Measurements from ENCODE around the gene OR4D2.

OR4D2 gene

GRCh38 chr17:58210922-58211321, 44.1 kb downstream of the OR4D2 start:
- no peak for DNase-seq (ENCODE audit: low read depth)

GRCh38 chr17:58215685-58216084, 48.9 kb downstream of the OR4D2 start:
- no peak for DNase-seq (ENCODE audit: low read depth)

- DNase-seq (ENCODE audit: low read depth): no peak
Measured at GRCh38 chr17:58217766-58218165, 51.0 kb downstream of the OR4D2 start.

DNA sequence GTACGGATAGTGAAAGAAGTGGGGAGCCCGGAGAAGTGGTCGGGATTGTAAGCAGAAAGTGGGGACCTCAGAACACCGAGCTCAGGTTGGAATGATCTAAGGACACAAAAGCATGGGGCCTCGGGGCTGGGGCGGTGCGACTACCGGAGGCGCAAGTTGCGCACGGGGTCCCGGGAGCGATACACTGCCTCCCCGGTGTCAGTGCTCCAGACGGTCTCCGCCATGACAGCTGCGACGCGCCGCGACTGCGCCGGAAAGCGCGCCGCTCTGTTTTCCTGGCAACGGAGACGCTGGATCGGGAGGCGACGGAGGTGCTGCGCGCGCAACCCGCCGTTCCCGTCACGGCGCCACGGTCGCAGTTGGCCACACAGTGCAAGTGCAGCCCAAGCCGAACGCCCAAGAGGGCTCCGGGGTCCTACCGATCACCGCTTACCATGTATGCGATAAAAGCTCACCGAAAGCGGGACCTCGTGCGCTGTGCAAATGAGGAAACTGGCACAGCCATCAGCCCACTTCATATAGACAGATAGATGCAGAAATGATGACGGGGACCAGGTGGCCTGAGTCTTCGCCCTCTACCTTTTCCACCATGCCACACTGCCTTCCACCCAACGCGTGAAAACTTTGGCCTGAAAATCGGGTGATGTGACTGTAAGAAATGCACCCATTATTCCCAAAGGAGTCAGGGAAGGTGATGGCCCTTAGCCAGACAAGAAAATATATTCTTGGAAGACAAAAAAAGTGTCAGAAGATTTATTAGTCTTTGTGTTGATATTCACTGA, 52.4 kb downstream of the OR4D2 start, which contains the start of gene MKS1:
Gene MKS1 (minus strand): TSS at position 249 of the 782 bp plus-strand sequence. CDS start 25 bp downstream, at position 224.
- DNase-seq (ENCODE audit: low read depth): peak; percentile 61

DNA sequence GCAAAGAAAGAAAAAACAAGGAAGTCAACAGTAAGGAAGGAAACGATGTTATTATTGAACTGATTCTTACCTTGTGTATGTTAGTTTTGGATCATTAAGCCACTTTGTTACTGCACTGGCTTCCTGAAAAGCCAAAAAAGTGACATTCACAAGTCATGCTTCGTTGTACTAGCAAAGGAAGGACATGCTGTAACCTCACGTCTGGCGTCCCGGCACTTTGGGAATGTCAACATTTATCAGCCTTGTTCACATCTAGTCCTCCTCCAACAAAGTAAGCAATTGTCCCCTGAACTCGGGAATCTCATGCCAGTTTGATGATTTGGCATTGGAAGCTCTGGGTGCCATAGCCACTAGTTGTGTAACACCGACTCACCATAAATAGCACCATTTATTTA, 53.0 kb downstream of the OR4D2 start:
- no peak for DNase-seq (ENCODE audit: low read depth)
